Activated CD8-positive, alpha-beta memory T cell treated with anti-CD3 and anti-CD28 coated beads, Interleukin-2, amount 50 U/mL, for 24 hours (primary cell): ENCODE results near the gene TNS1.
"Not testable (repeated sequence)": the region's sequence is repeated elsewhere in the genome, so short reads cannot be mapped to it uniquely, and the experiment has no call there.

Experiments
- DNase-seq: peaks from one replicate; pipeline ENCODE4 v3.0.0-alpha.2; 2020; ENCODE audit errors: extremely low read depth

TNS1 gene

GRCh38 chr2:217813828-217814227 lies 189.0 kb downstream of the TNS1 start:
- DNase-seq: no peak

GRCh38 chr2:217812170-217812569 lies 190.6 kb downstream of the TNS1 start:
- DNase-seq: no peak

GRCh38 chr2:217810260-217810659 lies 192.5 kb downstream of the TNS1 start:
- DNase-seq: no peak

- no peak for DNase-seq
Measured at GRCh38 chr2:217809736-217810135, 193.1 kb downstream of the TNS1 start.

- DNase-seq: not testable (repeated sequence)
Measured at GRCh38 chr2:217808967-217809366, 193.8 kb downstream of the TNS1 start.

GRCh38 chr2:217808326-217808725 lies 194.5 kb downstream of the TNS1 start:
- DNase-seq: no peak

GRCh38 chr2:217807753-217808152 lies 195.0 kb downstream of the TNS1 start:
- no peak for DNase-seq

GRCh38 chr2:217807025-217807424 lies 195.8 kb downstream of the TNS1 start:
- DNase-seq: no peak

GRCh38 chr2:217806482-217806765 lies 196.4 kb downstream of the TNS1 start:
- no peak for DNase-seq

- no peak for DNase-seq
Measured at GRCh38 chr2:217805668-217806481, 196.9 kb downstream of the TNS1 start.

- no peak for DNase-seq
Measured at GRCh38 chr2:217804791-217805667, 197.8 kb downstream of the TNS1 start.

- DNase-seq: no peak
Measured at GRCh38 chr2:217804338-217804737, 198.5 kb downstream of the TNS1 start.

GRCh38 chr2:217803653-217803960 lies 199.2 kb downstream of the TNS1 start:
- DNase-seq: no peak

GRCh38 chr2:217802876-217803652 lies 199.7 kb downstream of the TNS1 start:
- no peak for DNase-seq

GRCh38 chr2:217802266-217802665 lies 200.5 kb downstream of the TNS1 start:
- no peak for DNase-seq

- no peak for DNase-seq
Measured at GRCh38 chr2:217801711-217802110, 201.1 kb downstream of the TNS1 start.

- no peak for DNase-seq
Measured at GRCh38 chr2:217801115-217801531, 201.7 kb downstream of the TNS1 start.

GRCh38 chr2:217800433-217801114 lies 202.2 kb downstream of the TNS1 start:
- no peak for DNase-seq

GRCh38 chr2:217799563-217800432 lies 203.0 kb downstream of the TNS1 start:
- no peak for DNase-seq

GRCh38 chr2:217798743-217799562 lies 203.8 kb downstream of the TNS1 start:
- DNase-seq: no peak
